ENCODE data around the gene GPR37L1.

The GPR37L1 gene

DNA sequence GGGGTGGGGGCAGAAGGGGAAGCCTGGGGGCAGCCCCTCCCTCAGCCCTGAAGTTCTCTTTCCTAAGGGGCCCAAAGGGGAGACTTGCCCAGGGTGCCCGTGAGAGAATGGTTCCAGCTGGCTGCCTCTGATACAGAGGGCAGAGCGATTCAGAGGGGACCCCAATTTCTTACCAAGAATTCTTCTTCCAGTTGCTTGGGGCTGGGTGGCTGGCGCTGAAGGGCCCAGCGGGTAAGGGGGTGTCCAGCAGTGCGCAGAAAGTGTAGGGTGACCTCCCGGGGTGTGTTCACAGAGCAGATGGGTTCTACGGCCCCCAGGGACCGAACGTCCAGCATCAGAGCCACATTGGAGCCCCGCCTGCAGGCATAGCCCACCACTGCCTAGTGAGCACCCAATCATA, 35.2 kb downstream of the GPR37L1 start:
- DNase-seq (ENCODE audit: low spot score) = no peak
- TF ChIP-seq, protein P1, sequence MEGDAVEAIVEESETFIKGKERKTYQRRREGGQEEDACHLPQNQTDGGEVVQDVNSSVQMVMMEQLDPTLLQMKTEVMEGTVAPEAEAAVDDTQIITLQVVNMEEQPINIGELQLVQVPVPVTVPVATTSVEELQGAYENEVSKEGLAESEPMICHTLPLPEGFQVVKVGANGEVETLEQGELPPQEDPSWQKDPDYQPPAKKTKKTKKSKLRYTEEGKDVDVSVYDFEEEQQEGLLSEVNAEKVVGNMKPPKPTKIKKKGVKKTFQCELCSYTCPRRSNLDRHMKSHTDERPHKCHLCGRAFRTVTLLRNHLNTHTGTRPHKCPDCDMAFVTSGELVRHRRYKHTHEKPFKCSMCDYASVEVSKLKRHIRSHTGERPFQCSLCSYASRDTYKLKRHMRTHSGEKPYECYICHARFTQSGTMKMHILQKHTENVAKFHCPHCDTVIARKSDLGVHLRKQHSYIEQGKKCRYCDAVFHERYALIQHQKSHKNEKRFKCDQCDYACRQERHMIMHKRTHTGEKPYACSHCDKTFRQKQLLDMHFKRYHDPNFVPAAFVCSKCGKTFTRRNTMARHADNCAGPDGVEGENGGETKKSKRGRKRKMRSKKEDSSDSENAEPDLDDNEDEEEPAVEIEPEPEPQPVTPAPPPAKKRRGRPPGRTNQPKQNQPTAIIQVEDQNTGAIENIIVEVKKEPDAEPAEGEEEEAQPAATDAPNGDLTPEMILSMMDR (IDR thresholded peaks at IDR 0.05; ENCODE audit: borderline replicate concordance, control extremely low read depth, extremely low read depth, insufficient read depth, missing control alignments) = no peak
- in situ Hi-C loops (cut with MboI; ENCODE audit: low sequenced_read_pairs, unreplicated experiment) = no loop called here

DNA sequence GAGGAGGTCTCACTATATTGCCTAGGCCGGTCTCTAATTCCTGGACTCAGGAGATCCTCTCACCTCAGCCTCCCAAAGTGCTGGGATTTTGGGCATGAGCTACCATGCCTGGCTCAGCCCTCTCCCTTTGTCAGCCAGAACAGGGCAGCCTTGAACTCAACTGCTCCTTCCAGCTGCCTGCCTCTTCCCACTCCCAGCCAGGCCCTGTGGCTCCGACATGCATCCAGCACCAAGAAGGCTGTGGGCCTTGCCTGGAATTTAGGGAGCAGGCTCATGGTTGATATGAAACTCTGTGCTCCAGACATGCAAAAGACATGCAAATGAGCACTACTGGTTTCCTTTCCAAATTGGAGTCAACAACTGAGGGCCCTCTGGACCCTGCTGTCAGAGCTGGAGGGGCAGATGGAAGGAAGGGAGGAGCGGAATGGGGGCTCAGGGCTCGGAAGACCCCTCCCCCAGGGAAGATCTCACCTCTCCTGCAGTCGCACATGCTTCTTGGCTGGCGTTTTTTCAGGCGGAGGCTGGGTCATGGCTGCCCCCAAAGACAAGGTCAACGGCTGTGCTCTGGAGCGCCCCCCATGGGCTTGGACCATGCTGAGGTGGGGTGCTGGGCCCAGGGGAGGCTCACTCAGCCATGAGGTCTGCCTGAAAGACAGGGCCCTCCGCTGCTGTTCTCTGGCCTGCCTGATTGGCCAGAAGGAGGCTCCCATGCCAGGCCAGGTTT, 36.3 kb downstream of the GPR37L1 start:
- TF ChIP-seq, protein P1 (IDR thresholded peaks at IDR 0.05; ENCODE audit: borderline replicate concordance, control extremely low read depth, extremely low read depth, insufficient read depth, missing control alignments) = peak; percentile 57

DNA sequence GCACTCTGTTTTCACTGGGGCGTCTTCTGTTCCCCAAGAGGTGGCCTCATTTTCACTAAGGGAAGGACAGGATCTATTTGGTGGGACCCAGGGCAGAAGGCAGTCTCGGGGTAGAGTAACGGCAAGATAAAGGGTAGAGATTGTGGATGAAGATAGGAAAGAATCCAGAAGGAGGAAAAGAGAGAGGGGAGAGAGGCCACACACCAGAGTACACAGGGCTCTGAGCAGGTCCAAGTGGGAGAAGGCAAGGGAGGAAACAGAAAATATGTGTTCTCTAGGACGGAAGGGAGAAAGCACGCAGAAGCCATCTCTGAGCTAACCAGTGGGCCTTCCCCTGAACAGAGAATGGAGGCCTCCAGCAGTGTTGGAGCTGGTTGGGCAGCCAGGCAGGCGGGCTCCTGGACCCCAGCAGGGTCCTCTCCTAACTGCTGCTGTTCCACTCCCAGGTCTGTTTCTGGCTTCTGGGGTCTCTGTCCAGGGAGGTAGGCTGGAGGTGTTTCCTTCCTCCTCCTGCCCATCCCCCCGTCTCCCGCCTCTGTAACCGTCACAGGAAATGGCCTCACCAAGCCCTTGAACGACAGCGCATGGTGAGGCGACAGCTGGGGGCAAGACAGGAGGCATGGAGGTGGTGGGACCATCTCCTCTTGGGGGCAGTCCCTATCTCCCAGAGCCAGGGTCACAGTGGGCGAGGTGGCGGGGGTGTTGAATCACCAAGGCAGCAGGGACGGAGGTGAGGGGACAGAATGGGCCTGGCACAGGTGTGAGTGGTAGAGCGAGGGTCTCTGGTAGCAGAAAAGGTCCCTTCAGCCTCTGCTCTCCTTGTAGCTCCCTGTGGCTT, 37.0 kb downstream of the GPR37L1 start:
- in situ Hi-C loops (cut with MboI; ENCODE audit: low sequenced_read_pairs, unreplicated experiment) = no loop called here
- peak; percentile 79 for DNase-seq (ENCODE audit: low spot score)
- TF ChIP-seq, protein P1 (IDR thresholded peaks at IDR 0.05; ENCODE audit: borderline replicate concordance, control extremely low read depth, extremely low read depth, insufficient read depth, missing control alignments) = no peak

More for the DNA sequence above, 36.3 kb downstream of the GPR37L1 start:
- DNase-seq (ENCODE audit: low spot score) = peak; percentile 68
- in situ Hi-C loops (cut with MboI; ENCODE audit: low sequenced_read_pairs, unreplicated experiment) = no loop called here

DNA sequence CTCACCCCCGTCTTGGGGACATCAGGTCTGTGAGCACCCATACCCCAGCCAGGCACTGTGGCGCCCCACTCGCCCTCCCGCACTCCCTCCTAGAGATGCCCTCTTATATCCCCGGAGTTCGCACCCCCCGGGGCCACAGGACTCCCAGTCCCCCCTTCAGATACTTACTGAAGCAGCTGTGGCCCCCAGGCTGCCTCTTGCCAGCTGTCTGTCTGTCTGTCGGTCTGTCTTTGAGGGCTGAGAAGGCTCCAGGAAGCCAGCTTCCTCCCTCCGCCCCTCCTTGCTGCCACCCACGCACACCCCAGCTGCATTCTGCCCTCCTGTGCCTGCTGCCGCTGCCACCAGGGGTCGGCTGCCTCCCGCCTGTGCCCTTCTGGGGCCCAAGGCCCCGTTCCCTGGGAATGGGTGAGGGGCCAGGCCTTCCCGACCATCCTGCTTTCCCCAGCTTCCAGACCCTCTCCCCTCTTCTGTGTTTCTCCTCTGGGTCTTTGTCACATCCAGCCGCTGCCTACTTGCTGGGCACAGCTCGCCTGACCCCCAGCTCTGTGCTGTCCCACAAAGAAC, 37.7 kb downstream of the GPR37L1 start, which contains the start of gene PTPN7:
PTPN7 (minus strand) TSS at position 226 of the 564 bp plus-strand sequence. CDS start 1,200 bp downstream, outside the sequence.
- TF ChIP-seq, protein P1 (IDR thresholded peaks at IDR 0.05; ENCODE audit: borderline replicate concordance, control extremely low read depth, extremely low read depth, insufficient read depth, missing control alignments) = peak; percentile 74
- DNase-seq (ENCODE audit: low spot score) = peak; percentile 83
- in situ Hi-C loops (cut with MboI; ENCODE audit: low sequenced_read_pairs, unreplicated experiment) = no loop called here

DNA sequence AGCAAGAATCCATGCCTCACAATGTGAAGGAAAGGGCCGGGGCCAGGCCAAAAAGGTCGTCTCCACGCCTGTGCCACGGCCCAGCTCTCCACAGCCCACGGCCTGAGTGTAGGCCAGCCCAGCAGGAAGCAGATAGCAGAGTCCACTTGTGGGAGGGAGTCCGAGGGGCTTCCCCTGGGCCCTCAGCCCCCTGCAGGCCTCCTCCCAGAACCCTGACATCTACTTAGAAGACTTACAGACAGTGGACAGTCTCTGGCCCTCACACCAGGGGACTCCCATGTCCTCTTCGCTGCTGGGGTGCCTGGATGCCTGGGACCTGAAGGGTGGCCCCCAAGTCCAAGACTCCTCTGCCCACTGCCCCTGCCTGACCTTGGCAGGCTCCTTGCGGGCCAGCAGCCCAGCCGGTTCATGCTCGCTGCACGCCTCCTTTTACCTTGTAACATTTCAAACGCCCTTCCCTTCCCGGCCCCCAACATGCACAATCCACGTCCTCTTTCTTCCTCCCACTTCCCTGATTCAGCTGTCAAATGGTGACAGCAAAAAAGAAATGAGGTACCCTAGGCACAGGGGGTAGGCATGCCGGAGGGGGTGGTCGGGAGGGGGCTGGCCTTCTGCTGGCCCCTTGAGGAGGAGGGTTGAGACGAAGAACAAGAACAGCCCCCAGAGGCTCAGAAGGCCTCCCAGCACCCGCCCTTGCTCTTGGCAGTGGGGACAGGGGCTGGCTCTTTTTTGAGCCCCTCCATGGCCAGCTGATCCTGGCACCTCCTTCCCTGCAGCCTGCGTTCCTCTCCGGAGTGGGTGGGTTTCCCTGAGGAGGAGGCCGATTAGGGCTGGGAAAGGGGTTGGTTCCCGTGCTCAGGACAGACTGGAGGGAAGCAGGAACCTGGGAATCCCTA, 38.7 kb downstream of the GPR37L1 start:
- in situ Hi-C loops (cut with MboI; ENCODE audit: low sequenced_read_pairs, unreplicated experiment) = no loop called here
- TF ChIP-seq, protein P1 (IDR thresholded peaks at IDR 0.05; ENCODE audit: borderline replicate concordance, control extremely low read depth, extremely low read depth, insufficient read depth, missing control alignments) = no peak
- DNase-seq (ENCODE audit: low spot score) = peak; percentile 67

All from GM13976 (cell line).